HEK293T (cell line): ENCODE data around the gene JOSD2.

ENCODE experiments used
- CTCF ChIA-PET: fragments of 350-600 bp; formaldehyde crosslinking; extraction: SDS; loops from one replicate; lab custom pipeline; 2021; ENCODE audit warnings: antibody characterized with exemption, inconsistent platforms; lab: Yijun Ruan, JAX
- POLR2A ChIA-PET: fragments of 350-600 bp; formaldehyde crosslinking; extraction: SDS; loops from one replicate; lab custom pipeline; 2020; ENCODE audit warnings: antibody characterized with exemption, inconsistent platforms; lab: Yijun Ruan, JAX
- DNase-seq: peaks from one replicate; pipeline ENCODE4 v3.0.0; 2012; ENCODE audit warnings: mixed read lengths; ENCODE audit errors: extremely low spot score
- ARNT ChIP-seq: fragments of 450-650 bp; IDR thresholded peaks from 2 replicates; pipeline ENCODE4 v1.6.1; 2017; ENCODE audit warnings: mild to moderate bottlenecking
- BHLHE40 ChIP-seq: fragments of 450-650 bp; IDR thresholded peaks from 2 replicates; pipeline ENCODE4 v1.6.1; 2016; ENCODE audit warnings: mild to moderate bottlenecking, moderate library complexity, borderline replicate concordance
- CTBP1 ChIP-seq: fragments of 450-650 bp; IDR thresholded peaks from 2 replicates; pipeline ENCODE4 v1.6.1; 2016; ENCODE audit warnings: borderline replicate concordance
- ELF4 ChIP-seq: fragments of 450-650 bp; IDR thresholded peaks from 2 replicates; pipeline ENCODE4 v1.6.1; 2017; ENCODE audit warnings: antibody characterized with exemption
- FOXA1 ChIP-seq: fragments of 450-650 bp; IDR thresholded peaks from 2 replicates; pipeline ENCODE4 v1.6.1; 2016; ENCODE audit warnings: mild to moderate bottlenecking
- FOXK2 ChIP-seq: fragments of 450-650 bp; IDR thresholded peaks from 2 replicates; pipeline ENCODE4 v1.6.1; 2016; ENCODE audit warnings: mild to moderate bottlenecking
- FOXM1 ChIP-seq: fragments of 450-650 bp; IDR thresholded peaks from 2 replicates; pipeline ENCODE4 v1.6.1; 2017; ENCODE audit warnings: mild to moderate bottlenecking, borderline replicate concordance
- HDGF ChIP-seq: fragments of 450-650 bp; IDR thresholded peaks from 2 replicates; pipeline ENCODE4 v1.6.1; 2017; ENCODE audit warnings: antibody characterized with exemption, borderline replicate concordance
- L3MBTL2 ChIP-seq: fragments of 450-650 bp; conservative IDR thresholded peaks from 2 replicates; pipeline ENCODE4 v1.6.1; 2016; ENCODE audit warnings: mild to moderate bottlenecking
- LEF1 ChIP-seq: fragments of 450-650 bp; IDR thresholded peaks from 2 replicates; pipeline ENCODE4 v1.6.1; 2017; ENCODE audit warnings: mild to moderate bottlenecking, borderline replicate concordance
- NFRKB ChIP-seq: fragments of 450-650 bp; IDR thresholded peaks from 2 replicates; pipeline ENCODE4 v1.6.1; 2016; ENCODE audit warnings: mild to moderate bottlenecking, moderate library complexity
- PKNOX1 ChIP-seq: fragments of 450-650 bp; IDR thresholded peaks from 2 replicates; pipeline ENCODE4 v1.6.1; 2016
- SP1 ChIP-seq: fragments of 450-650 bp; IDR thresholded peaks from 2 replicates; pipeline ENCODE4 v1.6.1; 2017
- SUZ12 ChIP-seq: fragments of 450-650 bp; IDR thresholded peaks from 2 replicates; pipeline ENCODE4 v1.6.1; 2016; ENCODE audit warnings: mild to moderate bottlenecking
- TARDBP ChIP-seq: fragments of 450-650 bp; IDR thresholded peaks from 2 replicates; pipeline ENCODE4 v1.6.1; 2016
- ZNF384 ChIP-seq: fragments of 450-650 bp; IDR thresholded peaks from 2 replicates; pipeline ENCODE4 v1.6.1; 2016

JOSD2 gene

GRCh38 chr19:50514346-50515167 lies 3.6 kb upstream of the JOSD2 start:
- ChIA-PET POLR2A (no interaction called here), CTCF (no interaction called here)
- TF ChIP-seq NFRKB (no peak), FOXM1 (no peak), ELF4 (no peak)
- no peak for DNase-seq

GRCh38 chr19:50513746-50514345 lies 2.9 kb upstream of the JOSD2 start, which contains the start of gene ASPDH:
Gene ASPDH (minus strand): TSS chr19:50513913. CDS start chr19:50513823, 90 bp downstream.
- no peak for DNase-seq
- TF ChIP-seq FOXK2: no peak
- TF ChIP-seq FOXA1: no peak
- no peak for TF ChIP-seq ELF4
- no peak for TF ChIP-seq NFRKB
- TF ChIP-seq L3MBTL2: no peak
- TF ChIP-seq ZNF384: no peak
- no peak for TF ChIP-seq BHLHE40
- TF ChIP-seq LEF1: no peak
- no peak for TF ChIP-seq ARNT
- TF ChIP-seq SUZ12: no peak
- TF ChIP-seq HDGF: no peak
- TF ChIP-seq FOXM1: no peak
- TF ChIP-seq SP1: no peak
- no peak for TF ChIP-seq TARDBP
- POLR2A ChIA-PET: interaction anchor here (0.7 kb wide), 1 partner anchor 8 kb away, joined by 3 read pairs; no protein-coding TSS in a partner anchor
- CTCF ChIA-PET: no interaction called here

- TF ChIP-seq CTBP1: no peak
- no peak for TF ChIP-seq PKNOX1
- no peak for TF ChIP-seq L3MBTL2
- no peak for TF ChIP-seq ZNF384
- TF ChIP-seq ELF4: no peak
- no peak for TF ChIP-seq SP1
- TF ChIP-seq ARNT: no peak
- TF ChIP-seq LEF1: no peak
- no peak for TF ChIP-seq NFRKB
- no peak for TF ChIP-seq BHLHE40
- no peak for DNase-seq
- CTCF ChIA-PET: no interaction called here
Observed at GRCh38 chr19:50512999-50513745, 2.2 kb upstream of the JOSD2 start.

GRCh38 chr19:50512112-50512998 lies 1.4 kb upstream of the JOSD2 start:
- no peak for DNase-seq
- POLR2A ChIA-PET: interaction anchor here (0.9 to 2.1 kb wide), 7 partner anchors 13 to 216 kb away, joined by 3 to 6 read pairs (median 4); partner anchors contain the start of gene NR1H2
- CTCF ChIA-PET: no interaction called here
- no peak for TF ChIP-seq TARDBP
- TF ChIP-seq FOXK2: no peak
- no peak for TF ChIP-seq L3MBTL2
- no peak for TF ChIP-seq ZNF384
- no peak for TF ChIP-seq CTBP1
- TF ChIP-seq ELF4: no peak
- TF ChIP-seq SP1: no peak
- no peak for TF ChIP-seq SUZ12
- no peak for TF ChIP-seq PKNOX1
- no peak for TF ChIP-seq BHLHE40
- TF ChIP-seq LEF1: no peak
- no peak for TF ChIP-seq ARNT
- TF ChIP-seq NFRKB: no peak
- no peak for TF ChIP-seq FOXM1
- TF ChIP-seq HDGF: no peak
- no peak for TF ChIP-seq FOXA1

More at GRCh38 chr19:50512999-50513745, 2.2 kb upstream of the JOSD2 start:
- POLR2A ChIA-PET: interaction anchor here (0.7 to 1.5 kb wide), 3 partner anchors 9 to 211 kb away, joined by 3 to 6 read pairs (median 4); no protein-coding TSS in a partner anchor

GRCh38 chr19:50510700-50511068 lies 307 bp downstream of the JOSD2 start:
- POLR2A ChIA-PET: interaction anchor here (0.6 to 2.1 kb wide), 8 partner anchors 14 to 218 kb away, joined by 3 to 5 read pairs (median 3); partner anchors contain the start of gene NR1H2
- DNase-seq: no peak
- CTCF ChIA-PET: no interaction called here
- TF ChIP-seq ELF4 (no peak), NFRKB (no peak), TARDBP (no peak), PKNOX1 (no peak), BHLHE40 (no peak), HDGF (no peak), SUZ12 (no peak), LEF1 (no peak), SP1 (no peak), L3MBTL2 (no peak), FOXA1 (no peak), ARNT (no peak), FOXM1 (no peak), FOXK2 (no peak), CTBP1 (no peak), ZNF384 (no peak)
